Liver (tissue), 9 donors: Measurements from ENCODE around the gene NDOR1. TPM values are rescaled to one million over a fixed set of nuclear protein-coding genes. Genes with fewer than 3 reads are reported as not detected.

Source experiments
- DNase-seq: peaks from one replicate; pipeline ENCODE4 v3.0.0-alpha.2; 2017; ENCODE audit warnings: low spot score
- H3K27ac ChIP-seq, 2 donors: one replicate each; pipeline ENCODE4 v1.7.0; 2013; ENCODE audit warnings: inconsistent platforms in 2 of 2, low read length in 2 of 2, control low read depth in 1 of 2, low read depth in 1 of 2, mild to moderate bottlenecking in 1 of 2
- H3K27me3 ChIP-seq, 4 donors: one replicate each; pipeline versions ENCODE4 v1.6.1 to v1.7.0; 2013; ENCODE audit warnings: low read length in 3 of 4, inconsistent platforms in 1 of 4, mild to moderate bottlenecking in 1 of 4, moderate library complexity in 1 of 4; ENCODE audit not compliant: control insufficient read depth in 4 of 4, insufficient read depth in 4 of 4
- H3K36me3 ChIP-seq, 4 donors: one replicate each; pipeline versions ENCODE4 v1.6.1 to v1.7.0; 2013; ENCODE audit warnings: low read length in 3 of 4, mild to moderate bottlenecking in 3 of 4, low read depth in 1 of 4, moderate library complexity in 1 of 4; ENCODE audit not compliant: control insufficient read depth in 4 of 4, insufficient read depth in 3 of 4
- H3K4me1 ChIP-seq, 4 donors: one replicate each; pipeline versions ENCODE4 v1.6.1 to v1.7.0; 2013; ENCODE audit warnings: low read length in 3 of 4, mild to moderate bottlenecking in 3 of 4, moderate library complexity in 1 of 4; ENCODE audit not compliant: control insufficient read depth in 4 of 4, insufficient read depth in 4 of 4
- H3K4me3 ChIP-seq, 3 donors: one replicate each; pipeline versions ENCODE4 v1.6.1 to v1.7.0; 2013; ENCODE audit warnings: low read length in 3 of 3, control low read depth in 1 of 3, low read depth in 1 of 3, mild to moderate bottlenecking in 1 of 3
- H3K9ac ChIP-seq, 2 donors: one replicate each; pipeline ENCODE4 v1.7.0; 2013; ENCODE audit warnings: low read length in 2 of 2, mild to moderate bottlenecking in 2 of 2, moderate library complexity in 2 of 2, control low read depth in 1 of 2, low read depth in 1 of 2
- H3K9me3 ChIP-seq, 4 donors: one replicate each; pipeline versions ENCODE4 v1.6.1 to v1.7.0; 2013; ENCODE audit warnings: low read length in 3 of 4; ENCODE audit not compliant: control insufficient read depth in 4 of 4
- ATF3 ChIP-seq: IDR thresholded peaks from 2 replicates; pipeline ENCODE4 v1.6.1; 2016; ENCODE audit warnings: antibody characterized with exemption
- CTCF ChIP-seq: fragments of 150-350 bp; IDR thresholded peaks from 2 replicates; pipeline ENCODE4 v1.5.1; 2017; ENCODE audit warnings: improper control_type of control experiment, low read depth, low read length; ENCODE audit not compliant: missing input control
- EGR1 ChIP-seq, 2 donors: IDR thresholded peaks; 2 replicates each; pipeline ENCODE4 v1.6.1; 2016 to 2018; ENCODE audit warnings: antibody characterized with exemption in 2 of 2, low read depth in 2 of 2
- FOXA1 ChIP-seq: IDR thresholded peaks from 2 replicates; pipeline ENCODE4 v1.6.1; 2016; ENCODE audit warnings: antibody characterized with exemption
- FOXA2 ChIP-seq: IDR thresholded peaks from 2 replicates; pipeline ENCODE4 v1.6.1; 2016; ENCODE audit warnings: antibody characterized with exemption
- HNF4A ChIP-seq, 2 donors: conservative IDR thresholded peaks; 2 replicates each; pipeline ENCODE4 v1.6.1; 2016; ENCODE audit warnings: antibody characterized with exemption in 2 of 2, mild to moderate bottlenecking in 2 of 2
- HNF4G ChIP-seq: IDR thresholded peaks from 2 replicates; pipeline ENCODE4 v1.6.1; 2016; ENCODE audit warnings: antibody characterized with exemption
- JUND ChIP-seq, 2 donors: IDR thresholded peaks; 2 replicates each; pipeline ENCODE4 v1.6.1; 2016; ENCODE audit warnings: antibody characterized with exemption in 2 of 2
- MAX ChIP-seq: IDR thresholded peaks from 2 replicates; pipeline ENCODE4 v1.6.1; 2016; ENCODE audit warnings: antibody characterized with exemption
- NR2F2 ChIP-seq: IDR thresholded peaks from 2 replicates; pipeline ENCODE4 v1.6.1; 2016; ENCODE audit warnings: antibody characterized with exemption
- RAD21 ChIP-seq, 2 donors: IDR thresholded peaks; 2 replicates each; pipeline ENCODE4 v1.6.1; 2016; ENCODE audit warnings: antibody characterized with exemption in 2 of 2, mild to moderate bottlenecking in 2 of 2
- REST ChIP-seq: IDR thresholded peaks from 2 replicates; pipeline ENCODE4 v1.6.1; 2016; ENCODE audit warnings: antibody characterized with exemption, mild to moderate bottlenecking
- RXRA ChIP-seq, 2 donors: IDR thresholded peaks; 2 replicates each; pipeline ENCODE4 v1.6.1; 2017 to 2018; ENCODE audit warnings: antibody characterized with exemption in 2 of 2, mild to moderate bottlenecking in 1 of 2
- SP1 ChIP-seq: IDR thresholded peaks from 2 replicates; pipeline ENCODE4 v1.6.1; 2018; ENCODE audit warnings: antibody characterized with exemption, mild to moderate bottlenecking
- TAF1 ChIP-seq: conservative IDR thresholded peaks from 2 replicates; pipeline ENCODE4 v1.6.1; 2016; ENCODE audit warnings: antibody characterized with exemption, mild to moderate bottlenecking
- YY1 ChIP-seq: IDR thresholded peaks from 2 replicates; pipeline ENCODE4 v1.6.1; 2016; ENCODE audit warnings: antibody characterized with exemption, mild to moderate bottlenecking
- ZBTB33 ChIP-seq: IDR thresholded peaks from 2 replicates; pipeline ENCODE4 v1.6.1; 2016; ENCODE audit warnings: antibody characterized with exemption
- WGBS: extraction: QIAGEN DNeasy Blood & Tissue Kit; methylation state at CpG from one replicate; pipeline ENCODE4 v1.1.7; 2013; 5-methylcytosine and 5-hydroxymethylcytosine counted together
- polyA plus RNA-seq, 2 donors: library from polyadenylated mRNA; stranded (reverse) in 1 of 2; unstranded in 1 of 2; fragments of 200-250 nt in 1 of 2; fragments of >200 nt in 1 of 2; fragmentation: Nextera tagmentation in 1 of 2; extraction: Ambion mirVana in 1 of 2; gene quantifications; one replicate each; pipeline versions ENCODE4 v1.2.1 to v1.2.3, GENCODE V29; 2013 to 2015
- total RNA-seq, 2 donors: library from RNA; depleted of rRNA; stranded (reverse); fragments of >200 nt; gene quantifications; one replicate each; pipeline ENCODE4 v1.2.3, GENCODE V29; 2014
- donor health status: healthy.
- donor health status: healthy.
- donor health status: healthy.
- donor health status: healthy.
- donor health status: healthy.

The NDOR1 gene
- total and polyA plus RNA-seq, 4 donors, result 2.5 to 4.7 (median 3.2) TPM

- H3K27ac ChIP-seq, result no peak overlapping the region
- H3K9ac ChIP-seq, result no peak overlapping the region
- H3K36me3 ChIP-seq, result peaks cover 5 to 13% (median 9%) of the 10 kb centered on the region in 4 donors
- WGBS, result 95% methylated on average over 29 of the region's 29 CpGs
- H3K9me3 ChIP-seq, result no peaks in the 10 kb centered on the region
- H3K27me3 ChIP-seq, result no peaks in the 10 kb centered on the region
- DNase-seq, result peak; percentile 13
- H3K4me1 ChIP-seq, result peaks cover 11 to 33% (median 23%) of the 10 kb centered on the region in 4 donors
- H3K4me3 ChIP-seq, result no peak overlapping the region
- TF ChIP-seq ZBTB33, result no peak
- TF ChIP-seq MAX, result no peak
- no peak for TF ChIP-seq HNF4G
- TF ChIP-seq TAF1, result no peak
- TF ChIP-seq FOXA2, result no peak
- no peak for TF ChIP-seq RAD21 (IDR thresholded peaks at IDR 0.05)
- TF ChIP-seq ATF3, result no peak
- no peak for TF ChIP-seq FOXA1
- TF ChIP-seq JUND (IDR thresholded peaks at IDR 0.05), result no peak
- no peak for TF ChIP-seq NR2F2
- no peak for TF ChIP-seq SP1
- TF ChIP-seq EGR1 (IDR thresholded peaks at IDR 0.05; ENCODE audit: low read depth in 2 of 2), result no peak
- TF ChIP-seq RXRA (IDR thresholded peaks at IDR 0.05), result no peak
- TF ChIP-seq YY1, result no peak
- TF ChIP-seq HNF4A (conservative IDR thresholded peaks at IDR 0.05), result no peak
These were observed 60.1 kb downstream of the NDOR1 start for GRCh38 chr9:137265496-137266161.

- 89% methylated on average over 15 of the region's 15 CpGs for WGBS
- peaks cover 5 to 13% (median 9%) of the 10 kb centered on the region in 4 donors for H3K36me3 ChIP-seq
- H3K9ac ChIP-seq, result no peak overlapping the region
- no peaks in the 10 kb centered on the region for H3K27me3 ChIP-seq
- H3K4me3 ChIP-seq, result no peak overlapping the region
- H3K4me1 ChIP-seq, result peaks cover 11 to 33% (median 23%) of the 10 kb centered on the region in 4 donors
- TF ChIP-seq ATF3 (no peak), RAD21 (IDR thresholded peaks at IDR 0.05) (no peak), HNF4A (conservative IDR thresholded peaks at IDR 0.05) (no peak), MAX (no peak), HNF4G (no peak), EGR1 (IDR thresholded peaks at IDR 0.05; ENCODE audit: low read depth in 2 of 2) (no peak), FOXA1 (no peak), JUND (IDR thresholded peaks at IDR 0.05) (no peak), YY1 (no peak), NR2F2 (no peak), REST (no peak), CTCF (no peak)
- DNase-seq, result peak; percentile 30
- no peaks in the 10 kb centered on the region for H3K9me3 ChIP-seq
- no peak overlapping the region for H3K27ac ChIP-seq
These were observed 60.6 kb downstream of the NDOR1 start for GRCh38 chr9:137266162-137266527.
